A549 (cell line): Measurements from ENCODE around the gene GPATCH4.

Source experiments
- BHLHE40 ChIP-seq: IDR thresholded peaks from 2 replicates; pipeline ENCODE4 v1.6.1; 2012; ENCODE audit warnings: low read depth, low read length, inconsistent platforms
- CHD2 ChIP-seq: fragments of 150-350 bp; IDR thresholded peaks from 2 replicates; pipeline ENCODE4 v1.6.1; 2014; ENCODE audit warnings: low read length; ENCODE audit not compliant: partially characterized antibody
- CTCF ChIP-seq: fragments of >200 bp; sonication (Bioruptor Twin); formaldehyde crosslinking; IDR thresholded peaks from 3 replicates; pipeline ENCODE4 v1.5.1; 2016
- EHMT2 ChIP-seq: fragments of 200-600 bp; sonication (generic); IDR thresholded peaks from 2 replicates; pipeline ENCODE4 v1.6.1; 2016; ENCODE audit warnings: antibody characterized with exemption, low read depth, mild to moderate bottlenecking, moderate library complexity
- EP300 ChIP-seq, 2 experiments: fragments of >200 bp; sonication (Bioruptor Twin); formaldehyde crosslinking; IDR thresholded peaks; 2 replicates in 1 of 2; 3 replicates in 1 of 2; pipeline ENCODE4 v1.6.1; 2016 to 2017
- HDAC2 ChIP-seq: fragments of 200-600 bp; sonication (generic); IDR thresholded peaks from 2 replicates; pipeline ENCODE4 v1.6.1; 2016
- JUN ChIP-seq, 2 experiments: fragments of >200 bp; sonication (Bioruptor Twin); formaldehyde crosslinking; IDR thresholded peaks; 2 replicates in 1 of 2; 3 replicates in 1 of 2; pipeline ENCODE4 v1.6.1; 2016 to 2017
- MAX ChIP-seq: IDR thresholded peaks from 2 replicates; pipeline ENCODE4 v1.6.1; 2012
- POLR2A ChIP-seq: IDR thresholded peaks from 2 replicates; pipeline ENCODE4 v1.6.1; 2012; ENCODE audit warnings: mild to moderate bottlenecking, low read length
- POLR2AphosphoS2 ChIP-seq: conservative IDR thresholded peaks from 2 replicates; pipeline ENCODE4 v1.6.1; 2012; ENCODE audit warnings: low read length, improper control_type of control experiment, inconsistent platforms
- RCOR1 ChIP-seq: fragments of 150-350 bp; IDR thresholded peaks from 2 replicates; pipeline ENCODE4 v1.6.1; 2014; ENCODE audit warnings: antibody characterized with exemption, low read length, low read depth
- RNF2 ChIP-seq: fragments of 200-600 bp; sonication (generic); IDR thresholded peaks from 2 replicates; pipeline ENCODE4 v1.6.1; 2016; ENCODE audit warnings: low read depth, mild to moderate bottlenecking, antibody characterized with exemption, moderate library complexity, borderline replicate concordance
- SREBF2 ChIP-seq: fragments of 450-650 bp; IDR thresholded peaks from 2 replicates; pipeline ENCODE4 v1.6.1; 2014; ENCODE audit warnings: mild to moderate bottlenecking, moderate library complexity
- USF2 ChIP-seq: fragments of 450-650 bp; IDR thresholded peaks from 2 replicates; pipeline ENCODE4 v1.6.1; 2014; ENCODE audit warnings: antibody characterized with exemption

- no peak for TF ChIP-seq MAX
- TF ChIP-seq POLR2AphosphoS2 = no peak
- TF ChIP-seq CTCF = no peak
- TF ChIP-seq EHMT2 = no peak
- no peak for TF ChIP-seq JUN (IDR thresholded peaks at IDR 0.05)
- TF ChIP-seq RCOR1 = no peak
- no peak for TF ChIP-seq RNF2
- TF ChIP-seq EP300 (IDR thresholded peaks at IDR 0.05) = no peak
- no peak for TF ChIP-seq CHD2
- TF ChIP-seq POLR2A = no peak
- no peak for TF ChIP-seq SREBF2
- TF ChIP-seq USF2 = no peak
- TF ChIP-seq BHLHE40 = no peak
- TF ChIP-seq HDAC2 = no peak
These were observed 14.7 kb upstream of the GPATCH4 start for GRCh38 chr1:156615946-156616345.
